B cell (primary cell): ENCODE results near the gene UPF1. TPM values are rescaled to one million over a fixed set of nuclear protein-coding genes. Genes with fewer than 3 reads are reported as not detected.

Experiments used
- ATAC-seq: fragments of 200-7000 bp; cut with Tn5 transposase; one replicate; pipeline ENCODE4 v1.10.0; 2021; ENCODE audit warnings: low read depth, mild to moderate bottlenecking, moderate number of reproducible peaks, moderate library complexity
- CTCF ChIA-PET: fragments of 350-600 bp; sonication (Branson Sonifier 250); formaldehyde crosslinking; loops from one replicate; lab custom pipeline; 2021; ENCODE audit warnings: antibody characterized with exemption, inconsistent platforms; lab: Charles Lee
- POLR2A ChIA-PET: fragments of 350-600 bp; sonication (Branson Sonifier 250); formaldehyde crosslinking; loops from one replicate; lab custom pipeline; 2021; ENCODE audit warnings: antibody characterized with exemption; lab: Charles Lee
- DNase-seq: peaks from one replicate; pipeline ENCODE4 v3.0.0; 2013
- H2AFZ ChIP-seq: 2 replicates; pipeline ENCODE4 v1.6.1; 2012; ENCODE audit warnings: mild to moderate bottlenecking, low read depth, low read length; ENCODE audit not compliant: insufficient read depth, poor library complexity, severe bottlenecking
- H3K27ac ChIP-seq, 2 donors: 1 replicate in 1 of 2; 2 replicates in 1 of 2; pipeline ENCODE4 v1.5.1; 2012 to 2013; ENCODE audit warnings: low read length in 2 of 2, mild to moderate bottlenecking in 2 of 2, moderate library complexity in 1 of 2
- H3K27me3 ChIP-seq, 4 experiments: fragments of 200-600 bp in 1 of 4; sonication (generic) in 1 of 4; replicated peaks in 1 of 4; 1 replicate in 2 of 4; 2 replicates in 2 of 4; pipeline versions ENCODE4 v1.6.1 to v1.7.0; 2013 to 2016; ENCODE audit warnings: low read length in 3 of 4, mild to moderate bottlenecking in 2 of 4, mixed read lengths in 1 of 4, moderate library complexity in 1 of 4; ENCODE audit not compliant: insufficient read depth in 4 of 4, control insufficient read depth in 3 of 4; ENCODE audit errors: control extremely low read depth in 1 of 4
- H3K36me3 ChIP-seq, 2 experiments: replicated peaks in 1 of 2; 1 replicate in 1 of 2; 2 replicates in 1 of 2; pipeline versions ENCODE4 v1.6.1 to v1.7.1; 2013; ENCODE audit warnings: low read length in 1 of 2; ENCODE audit not compliant: insufficient read depth in 2 of 2, control insufficient read depth in 1 of 2; ENCODE audit errors: control extremely low read depth in 1 of 2, extremely low read depth in 1 of 2
- H3K4me1 ChIP-seq, 2 donors: fragments of 200-600 bp in 1 of 2; sonication (generic) in 1 of 2; 1 replicate in 1 of 2; 2 replicates in 1 of 2; pipeline versions ENCODE4 v1.5.1 to v1.6.1; 2013 to 2017; ENCODE audit warnings: low read length in 2 of 2; ENCODE audit not compliant: control insufficient read depth in 2 of 2, insufficient read depth in 2 of 2
- H3K4me2 ChIP-seq: replicated peaks from 2 replicates; pipeline ENCODE3; 2012; ENCODE audit warnings: mild to moderate bottlenecking, low read depth, low read length; ENCODE audit not compliant: poor library complexity, severe bottlenecking
- H3K4me3 ChIP-seq, 5 experiments: fragments of 200-600 bp in 1 of 5; sonication (generic) in 1 of 5; 1 replicate in 3 of 5; 2 replicates in 2 of 5; pipeline versions ENCODE4 v1.5.1 to v1.7.0; 2011 to 2016; ENCODE audit warnings: low read length in 4 of 5, mild to moderate bottlenecking in 4 of 5, low read depth in 2 of 5, control low read depth in 1 of 5, moderate library complexity in 1 of 5; ENCODE audit not compliant: insufficient read depth in 1 of 5; ENCODE audit errors: control extremely low read depth in 1 of 5, extremely low read depth in 1 of 5
- H3K79me2 ChIP-seq: fragments of 200-600 bp; sonication (generic); one replicate; pipeline ENCODE4 v1.6.0; 2016; ENCODE audit warnings: low read length; ENCODE audit not compliant: control insufficient read depth, insufficient read depth
- H3K9ac ChIP-seq: fragments of 200-600 bp; sonication (generic); 2 replicates; pipeline ENCODE4 v1.6.1; 2017; ENCODE audit warnings: mild to moderate bottlenecking, low read length, moderate library complexity
- H3K9me3 ChIP-seq, 3 donors: one replicate each; pipeline versions ENCODE4 v1.6.1 to v1.7.1; 2013; ENCODE audit warnings: low read length in 2 of 3; ENCODE audit not compliant: control insufficient read depth in 2 of 3, insufficient read depth in 1 of 3; ENCODE audit errors: control extremely low read depth in 1 of 3
- H4K20me1 ChIP-seq: 2 replicates; pipeline ENCODE4 v1.6.0; 2012; ENCODE audit warnings: mild to moderate bottlenecking, low read length; ENCODE audit not compliant: insufficient read depth, control insufficient read depth, poor library complexity, severe bottlenecking
- H3K27ac Mint-ChIP-seq: one replicate; pipeline ENCODE4 v1.8.0; 2021; ENCODE audit warnings: mixed read lengths
- H3K27me3 Mint-ChIP-seq: one replicate; pipeline ENCODE4 v1.8.0; 2021; ENCODE audit warnings: mixed read lengths
- H3K4me1 Mint-ChIP-seq: one replicate; pipeline ENCODE4 v1.8.0; 2021; ENCODE audit warnings: mixed read lengths
- H3K4me3 Mint-ChIP-seq: one replicate; pipeline ENCODE4 v1.8.0; 2021; ENCODE audit warnings: mixed read lengths
- H3K9me3 Mint-ChIP-seq: one replicate; pipeline ENCODE4 v1.8.0; 2022; ENCODE audit warnings: mixed read lengths; ENCODE audit not compliant: insufficient read depth
- CTCF ChIP-seq: fragments of 200-600 bp; IDR thresholded peaks from one replicate; pipeline ENCODE4 v1.8.0; 2022; ENCODE audit warnings: antibody characterized with exemption, mild to moderate bottlenecking
- EZH2 ChIP-seq: IDR thresholded peaks from 2 replicates; pipeline ENCODE4 v1.6.1; 2012; ENCODE audit warnings: borderline replicate concordance, low read depth, mild to moderate bottlenecking, moderate library complexity, low read length; ENCODE audit not compliant: insufficient read depth, poor library complexity, severe bottlenecking
- WGBS: methylation state at CpG from one replicate; pipeline ENCODE4 v1.1.5; 2013; ENCODE audit warnings: missing lambda C conversion rate; ENCODE audit not compliant: insufficient coverage; 5-methylcytosine and 5-hydroxymethylcytosine counted together
- intact Hi-C: fragments of 100-400 bp; cut with micrococcal nuclease; formaldehyde crosslinking; loops from one replicate; pipeline ENCODE4 v1.10.0; 2022
- polyA plus RNA-seq: library from polyadenylated mRNA; depleted of rRNA; stranded (reverse); fragments of >200 nt; gene quantifications from 2 replicates; pipeline ENCODE4 v1.2.3, GENCODE V29; 2012
- total RNA-seq, 2 donors: library from RNA; stranded (reverse); fragments of 120-200 nt in 1 of 2; gene quantifications; 1 replicate in 1 of 2; 2 replicates in 1 of 2; pipeline versions ENCODE4 v1.2.3 to v1.2.4, GENCODE V29; 2013 to 2022

Gene UPF1
- total and polyA plus RNA-seq, 2 donors (not counting 1 experiment from before 2014, with no cell fraction given), result 51.9 to 98.6 TPM

- intact Hi-C loops, result no loop called here
- no peaks in the 10 kb centered on the region for H3K79me2 ChIP-seq
- no peaks in the 10 kb centered on the region for H4K20me1 ChIP-seq
- no peak overlapping the region for H3K27ac ChIP-seq
- Mint-ChIP-seq H3K27me3 (peaks cover 6% of the 10 kb centered on the region), H3K4me3 (no peak overlapping the region), H3K4me1 (no peaks in the 10 kb centered on the region), H3K9me3 (no peaks in the 10 kb centered on the region), H3K27ac (no peak overlapping the region)
- H3K9ac ChIP-seq, result no peak overlapping the region
- ChIA-PET POLR2A (no interaction called here), CTCF (interaction anchor here (1.1 kb wide), 1 partner anchor 13 kb away, joined by 4 read pairs; no protein-coding TSS in a partner anchor)
- DNase-seq (no peak), ATAC-seq (no peak)
- peaks cover 0 to 13% (median 0%) of the 10 kb centered on the region in 3 donors for H3K9me3 ChIP-seq
- WGBS, result 90% methylated on average over 28 of the region's 30 CpGs
- H3K4me3 ChIP-seq, result no peak overlapping the region
- no peak overlapping the region for H2AFZ ChIP-seq
- no peaks in the 10 kb centered on the region for H3K36me3 ChIP-seq
- peaks cover 0 to 4% (median 0%) of the 10 kb centered on the region in 4 experiments for H3K27me3 ChIP-seq
- TF ChIP-seq CTCF, result no peak
- no peak for TF ChIP-seq EZH2
- H3K4me1 ChIP-seq, result no peaks in the 10 kb centered on the region
- H3K4me2 ChIP-seq, result no peak overlapping the region
These were observed 52.0 kb downstream of the UPF1 start for GRCh38 chr19:18883526-18884304.

- TF ChIP-seq EZH2 (no peak), CTCF (no peak)
- DNase-seq, result no peak
- no peaks in the 10 kb centered on the region for H4K20me1 ChIP-seq
- no peak overlapping the region for H2AFZ ChIP-seq
- ATAC-seq, result no peak
- H3K4me3 ChIP-seq, result no peak overlapping the region
- no peak overlapping the region for H3K27ac ChIP-seq
- intact Hi-C loops, result no loop called here
- ChIA-PET CTCF (no interaction called here), POLR2A (no interaction called here)
- Mint-ChIP-seq H3K4me3 (no peak overlapping the region), H3K27me3 (peaks cover 14% of the 10 kb centered on the region), H3K4me1 (no peaks in the 10 kb centered on the region), H3K27ac (no peak overlapping the region), H3K9me3 (no peaks in the 10 kb centered on the region)
- no peak overlapping the region for H3K4me2 ChIP-seq
- H3K9ac ChIP-seq, result no peak overlapping the region
- H3K27me3 ChIP-seq, result peaks cover 0 to 4% (median 0%) of the 10 kb centered on the region in 4 experiments
- no peaks in the 10 kb centered on the region for H3K79me2 ChIP-seq
- H3K4me1 ChIP-seq, result no peaks in the 10 kb centered on the region
- 100% methylated on average over 2 of the region's 4 CpGs for WGBS
- no peaks in the 10 kb centered on the region for H3K36me3 ChIP-seq
- H3K9me3 ChIP-seq, result peaks cover 0 to 4% (median 0%) of the 10 kb centered on the region in 3 donors
These were observed 55.2 kb downstream of the UPF1 start for GRCh38 chr19:18886972-18887371.
